HG02798 (cell line): ENCODE measurements around the gene OBI1.
"Not testable (repeated sequence)": the region's sequence is repeated elsewhere in the genome, so short reads cannot be mapped to it uniquely, and the experiment has no call there.

ENCODE experiments used
- ATAC-seq: cut with Tn5 transposase; IDR thresholded peaks from one replicate; pipeline ENCODE4 v1.9.1; 2021; ENCODE audit warnings: mild to moderate bottlenecking; ENCODE audit not compliant: unreplicated experiment, poor library complexity

The OBI1 gene

DNA sequence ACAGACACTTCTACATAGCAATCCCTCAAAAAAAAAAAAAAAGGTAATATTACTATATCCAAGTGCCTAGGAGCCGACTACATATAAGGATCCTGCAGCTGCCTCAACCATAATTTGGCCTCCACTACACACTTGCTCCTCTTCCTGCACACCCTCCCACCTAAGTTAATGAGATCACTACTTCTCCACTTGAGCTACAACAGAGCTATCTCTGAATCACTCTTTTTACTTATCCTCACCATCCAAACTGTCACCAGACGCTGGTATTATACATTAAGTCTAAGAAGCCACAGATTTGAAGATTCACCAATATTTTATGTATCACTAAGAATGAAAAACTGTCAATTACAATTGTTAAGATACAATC is 8.3 kb downstream of the OBI1 start:
- no peak for ATAC-seq

DNA sequence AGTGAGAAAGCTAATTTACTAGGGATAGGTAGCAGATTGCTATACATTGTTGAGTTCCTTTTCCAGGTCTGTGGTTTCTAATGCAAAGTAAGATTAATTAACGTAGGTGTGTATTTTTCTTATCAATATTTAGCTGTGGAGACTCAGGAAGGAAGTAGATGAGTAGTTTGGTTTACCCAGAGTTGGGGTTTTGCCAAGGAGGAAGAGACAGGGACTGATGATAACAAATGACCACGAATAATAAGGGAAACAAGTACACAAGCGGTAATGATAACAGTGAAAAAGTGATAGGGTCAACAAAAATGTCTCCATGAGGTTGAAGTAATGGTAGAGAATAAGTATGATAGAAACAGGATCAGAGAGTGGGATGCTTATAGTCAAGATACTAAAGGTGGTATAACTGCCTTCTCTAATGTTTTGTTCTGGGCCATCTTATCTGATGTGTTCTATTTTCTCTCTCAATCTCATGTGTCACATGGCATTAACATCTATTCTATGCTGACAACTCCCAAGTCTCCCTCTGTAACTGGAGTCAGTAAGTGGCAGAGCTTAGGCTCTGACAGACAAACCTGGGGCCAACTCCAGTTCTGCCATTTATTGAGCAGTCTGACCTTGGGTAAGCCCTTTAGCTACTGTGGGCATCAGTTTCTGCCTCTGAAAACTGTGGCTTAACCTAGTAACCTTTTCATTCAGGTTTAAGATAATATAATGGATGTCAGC is 8.8 kb downstream of the OBI1 start:
- no peak for ATAC-seq

DNA sequence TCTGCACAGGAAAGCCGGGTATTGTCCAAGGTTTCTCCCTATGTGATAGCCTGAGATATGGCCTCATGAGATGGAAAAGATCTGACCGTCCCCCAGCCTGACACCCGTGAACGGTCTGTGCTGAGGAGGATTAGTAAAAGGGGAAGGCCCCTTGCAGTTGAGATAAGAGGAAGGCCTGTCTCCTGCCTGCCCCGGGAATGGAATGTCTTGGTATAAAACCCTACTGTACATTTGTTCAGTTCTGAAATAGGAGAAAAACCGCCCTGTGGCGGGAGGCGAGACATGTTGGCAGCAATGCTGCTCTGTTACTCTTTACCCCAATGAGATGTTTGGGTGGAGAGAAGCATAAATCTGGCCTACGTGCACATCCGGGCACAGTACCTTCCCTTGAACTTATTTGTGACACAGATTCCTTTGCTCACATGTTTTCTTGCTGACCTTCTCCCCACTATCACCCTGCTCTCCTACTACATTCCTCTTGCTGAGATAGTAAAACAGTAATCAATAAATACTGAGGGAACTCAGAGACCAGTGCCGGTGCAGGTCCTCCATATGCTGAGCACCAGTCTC is 11.8 kb downstream of the OBI1 start:
- not testable (repeated sequence) for ATAC-seq

DNA sequence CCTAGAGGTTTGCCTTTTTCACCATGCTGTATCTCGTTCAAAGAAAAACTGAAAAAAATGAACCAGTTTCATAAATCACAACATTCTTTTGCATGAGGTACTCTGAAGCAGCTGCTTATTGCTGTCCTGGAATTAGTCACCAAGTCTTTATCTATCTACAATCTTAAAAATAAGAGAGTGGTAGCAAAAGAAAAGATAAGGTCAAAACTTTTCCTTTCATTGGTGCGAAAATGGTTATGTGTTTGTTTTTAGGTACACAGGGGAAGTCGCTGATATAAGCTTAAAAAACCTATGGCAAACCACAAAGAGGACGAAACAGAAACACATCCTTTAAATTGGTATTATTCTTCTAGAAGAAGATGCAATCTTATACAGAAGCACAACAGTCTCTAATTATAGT is 20.7 kb downstream of the OBI1 start:
- no peak for ATAC-seq

DNA sequence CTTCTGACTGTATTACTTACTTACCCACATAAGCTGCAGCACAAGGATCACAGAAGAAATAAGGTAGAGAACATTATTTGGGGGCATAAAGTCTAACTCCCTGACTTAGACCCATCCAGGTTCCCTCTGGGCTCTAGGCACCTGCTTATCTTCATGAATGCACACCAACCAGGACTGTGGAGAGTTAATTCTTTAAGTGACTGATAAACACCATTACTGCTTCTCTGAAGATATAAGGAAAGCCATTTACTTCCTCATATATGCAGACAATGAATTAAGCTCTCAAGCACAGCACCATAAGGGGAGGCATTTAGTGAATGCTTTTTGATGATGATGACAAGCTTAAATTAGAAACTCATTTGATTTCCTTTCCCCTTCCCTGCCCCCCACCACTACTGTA is 22.5 kb downstream of the OBI1 start:
- no peak for ATAC-seq

DNA sequence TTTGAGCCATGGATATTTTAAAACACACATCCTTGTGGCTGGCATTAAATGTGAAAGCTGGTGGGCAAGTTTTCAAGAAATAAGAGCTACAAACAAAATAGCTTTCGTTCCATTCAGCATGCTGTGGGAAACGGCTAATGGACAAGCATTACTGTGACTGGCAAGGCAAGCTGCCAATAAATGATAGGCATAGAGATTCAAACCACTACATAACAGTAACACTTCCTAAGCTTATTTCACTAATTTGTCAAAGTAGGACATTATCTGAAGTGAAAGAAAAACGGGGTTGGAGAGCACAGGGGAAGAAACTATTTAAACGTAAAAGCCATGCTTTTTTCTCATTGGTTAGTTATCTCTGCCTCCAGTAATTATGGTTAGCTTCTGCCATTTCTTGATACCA is 26.0 kb downstream of the OBI1 start:
- ATAC-seq, result no peak

- ATAC-seq, result no peak
These were observed 27.9 kb downstream of the OBI1 start for GRCh38 chr13:78631077-78631476.

GRCh38 chr13:78630511-78630910 is 28.4 kb downstream of the OBI1 start:
- ATAC-seq, result no peak

- ATAC-seq, result no peak
These were observed 33.6 kb downstream of the OBI1 start for GRCh38 chr13:78625384-78625783.

DNA sequence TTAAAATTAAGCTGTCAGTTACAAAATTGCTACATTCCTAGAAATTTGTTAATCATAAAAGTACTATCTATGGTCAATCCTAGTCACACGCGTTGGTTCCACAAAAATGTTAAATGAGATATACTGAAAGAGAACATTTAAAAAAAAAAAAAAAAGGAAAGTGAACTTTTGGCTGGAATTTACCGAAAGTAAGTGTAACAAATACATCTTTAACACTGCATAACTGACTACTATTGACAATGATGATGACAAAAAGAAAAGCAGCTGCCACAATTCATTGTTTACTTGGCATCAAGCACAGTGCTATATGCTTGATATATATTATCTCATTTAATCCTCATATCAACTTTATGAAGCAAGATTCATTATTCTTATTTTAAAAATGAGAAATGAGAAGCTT is 35.8 kb downstream of the OBI1 start:
- ATAC-seq, result no peak

DNA sequence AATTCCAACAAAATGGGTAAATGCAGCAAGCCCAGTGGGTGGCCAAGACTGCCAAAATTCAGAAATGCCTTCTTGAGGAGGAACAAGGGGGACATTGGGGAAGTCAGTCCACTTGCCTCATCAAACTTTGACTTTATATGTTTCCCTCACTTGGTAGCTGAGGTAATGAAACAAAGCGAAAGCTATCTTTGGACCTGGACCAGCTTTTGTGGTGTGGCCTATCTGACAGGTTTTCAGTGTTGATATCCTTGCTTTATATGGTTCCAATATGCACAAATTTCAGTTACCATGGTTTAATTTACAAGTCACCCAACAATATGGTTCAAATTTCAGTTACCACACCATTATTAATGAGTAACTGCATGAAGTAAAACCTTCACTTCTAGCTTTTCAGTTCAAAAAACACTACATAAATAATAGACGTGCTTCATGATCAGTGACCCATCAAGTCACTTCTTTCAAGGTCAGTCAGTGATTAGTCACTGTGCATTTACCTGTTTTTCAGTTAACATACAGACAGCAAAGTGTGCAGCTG is 38.0 kb downstream of the OBI1 start:
- no peak for ATAC-seq

DNA sequence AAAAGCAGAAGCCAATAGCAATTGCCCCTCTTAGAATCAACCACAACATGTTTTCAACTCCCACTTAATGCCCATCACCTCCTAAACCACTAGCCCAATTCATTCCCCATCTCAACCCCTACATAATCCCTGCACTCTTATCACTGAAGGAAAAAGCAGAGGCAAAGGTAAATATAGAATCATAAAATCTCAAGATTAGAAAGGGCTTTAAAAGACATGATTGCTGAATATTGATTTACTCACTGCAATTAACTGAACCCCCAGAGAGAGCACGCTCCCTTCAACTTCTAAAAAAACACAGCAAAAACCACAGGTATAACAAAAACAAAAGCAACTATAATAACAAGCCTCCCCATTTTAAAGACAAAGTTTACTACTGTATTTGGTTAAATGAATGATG is 40.5 kb downstream of the OBI1 start:
- ATAC-seq, result no peak

DNA sequence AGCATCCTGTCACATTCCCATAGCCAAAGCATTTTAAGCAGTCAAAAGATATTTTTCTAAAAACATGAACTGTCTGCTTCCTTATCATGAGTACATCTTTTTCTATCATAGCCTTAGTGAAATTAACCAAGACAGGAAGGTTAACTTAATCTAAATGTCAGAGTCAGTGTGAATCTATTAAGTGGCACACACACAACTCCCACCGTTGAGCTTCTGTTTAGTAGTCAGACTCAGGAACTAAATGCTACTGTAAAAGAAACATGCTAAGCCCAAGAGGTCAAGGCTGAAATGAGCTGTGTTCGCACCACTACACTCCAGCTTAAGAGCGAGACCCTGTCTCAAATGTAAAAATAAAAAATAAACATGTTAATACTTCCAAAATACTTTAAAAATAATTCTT is 47.9 kb downstream of the OBI1 start:
- no peak for ATAC-seq

DNA sequence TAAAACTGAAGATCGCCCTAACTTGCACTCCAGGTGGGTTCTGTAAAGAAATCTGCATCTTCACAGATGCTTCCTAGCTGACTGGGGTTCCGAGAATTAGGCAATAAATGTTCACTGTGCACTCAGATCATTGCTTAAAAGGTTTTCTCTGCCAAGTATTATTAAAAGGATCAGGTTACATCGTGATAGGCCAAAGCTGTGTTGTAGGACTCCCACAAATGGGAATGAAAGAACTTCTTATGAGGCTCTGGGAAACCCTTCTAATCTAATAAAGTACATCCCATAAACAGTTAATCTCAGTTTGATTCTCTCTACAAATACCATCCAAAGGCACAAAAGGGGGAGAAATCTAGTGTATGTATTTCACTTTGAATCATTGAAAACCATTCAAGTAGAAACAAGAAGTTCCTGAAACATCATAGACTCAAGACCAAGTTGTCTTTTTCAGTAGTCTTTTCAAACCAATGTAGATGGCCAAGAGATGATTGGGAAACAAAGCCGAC is 48.5 kb downstream of the OBI1 start:
- no peak for ATAC-seq

DNA sequence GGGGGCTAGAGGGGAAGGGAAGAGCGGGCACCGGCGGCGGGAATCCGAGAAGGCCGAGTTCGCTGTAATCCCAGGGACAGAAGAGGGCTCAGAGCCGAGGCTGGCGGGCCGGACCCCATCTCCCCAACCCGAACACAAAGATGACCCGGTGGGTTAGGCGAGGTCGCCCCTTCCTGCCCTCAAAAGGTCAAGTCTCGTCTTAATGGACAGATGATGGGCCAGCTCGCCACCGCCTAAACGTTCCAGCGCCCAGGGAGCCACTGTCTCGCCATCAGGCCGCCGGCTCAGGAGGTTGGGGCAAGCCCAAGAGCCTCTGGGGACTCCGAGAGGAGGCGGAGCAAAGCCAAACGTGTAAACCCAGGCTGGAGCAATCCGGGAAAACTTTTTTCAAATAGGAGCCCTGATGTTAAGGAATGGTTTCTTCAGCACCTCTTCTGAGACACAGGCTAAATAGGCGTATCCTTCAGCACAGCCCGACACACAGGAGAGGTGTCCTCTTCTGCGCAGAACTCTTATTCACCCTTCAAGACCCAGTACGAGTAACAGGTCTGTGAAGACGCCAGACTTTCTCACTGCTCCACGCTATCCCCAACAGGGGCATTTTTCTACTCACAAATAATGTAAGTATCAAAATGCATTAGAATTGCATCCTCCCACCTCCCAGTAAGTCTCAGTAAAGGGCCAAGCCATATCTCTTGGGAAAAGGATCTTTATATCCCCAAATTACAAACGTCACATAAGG is 49.3 kb downstream of the OBI1 start:
- no peak for ATAC-seq

- ATAC-seq, result no peak
These were observed 50.1 kb downstream of the OBI1 start for GRCh38 chr13:78608688-78609463.

DNA sequence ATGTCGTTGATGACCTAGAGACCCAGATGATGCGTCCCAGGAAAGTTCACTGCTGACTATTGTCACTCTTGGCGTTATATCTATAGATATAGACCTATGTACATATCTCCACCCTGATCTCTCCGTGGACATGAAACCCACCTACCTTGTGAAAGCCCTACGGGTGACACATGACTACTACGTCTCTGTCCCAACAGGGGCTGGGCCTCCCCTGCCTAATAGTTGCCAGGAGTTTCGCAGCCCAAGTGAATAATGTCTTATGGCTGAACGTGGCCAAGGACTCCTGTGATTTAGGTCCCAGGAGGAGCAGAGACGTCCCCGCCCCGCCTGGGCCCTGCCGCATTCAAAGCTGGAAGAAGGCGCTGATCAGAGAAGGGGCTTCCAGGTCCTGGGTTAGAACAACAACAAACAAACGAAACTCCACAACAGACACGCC is 50.7 kb downstream of the OBI1 start:
- ATAC-seq, result no peak

DNA sequence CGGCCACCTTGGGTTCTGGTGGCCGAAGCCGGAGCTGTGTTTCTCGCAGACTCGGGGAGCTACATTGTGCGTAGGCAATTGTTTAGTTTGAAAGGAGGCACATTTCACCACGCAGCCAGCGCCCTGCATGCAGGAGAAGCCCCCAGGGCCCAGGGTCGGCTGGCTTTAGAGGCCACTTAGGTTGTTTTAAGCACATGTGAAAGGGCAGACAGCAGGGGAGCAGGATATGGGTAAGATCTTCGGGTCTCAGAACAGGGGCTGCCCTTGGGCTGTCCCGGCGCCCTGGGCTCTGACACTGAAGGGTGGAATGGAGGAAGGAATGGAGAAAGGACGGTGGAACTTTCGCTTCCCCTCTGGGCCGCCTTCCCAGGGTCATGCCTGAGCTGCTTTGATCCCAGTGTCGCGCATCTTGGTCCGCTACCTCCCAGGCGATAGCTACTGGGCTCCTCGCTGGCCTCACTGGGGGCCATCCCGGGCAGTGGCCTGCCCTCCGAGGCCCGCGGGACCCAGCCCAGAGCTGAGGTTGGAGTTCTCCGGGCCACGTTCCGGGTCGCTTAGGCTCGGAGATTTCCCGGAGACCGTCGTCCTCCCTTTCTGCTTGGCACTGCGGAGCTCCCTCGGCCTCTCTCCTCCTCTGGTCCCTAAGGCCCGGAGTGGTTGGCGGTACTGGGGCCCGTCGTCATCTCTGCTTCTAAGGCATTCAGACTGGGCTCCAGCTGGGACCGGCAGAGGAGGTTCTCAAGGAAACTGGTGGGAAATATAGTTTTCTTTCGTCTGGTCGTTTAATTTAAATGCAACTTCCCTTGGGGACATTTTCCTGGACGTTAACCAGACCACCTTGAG is 51.3 kb downstream of the OBI1 start:
- ATAC-seq, result no peak
